Stimulated activated memory B cell treated with anti-CD40 and anti-IgM and Interleukin-4, amounts not matched to agents 10 μg/mL and 1 μg/mL and 100 μg/mL, for 72 hours (primary cell): ENCODE data around the gene EXD3.
A peak's percentile ranks its signal among the peaks of the same experiment; 100 is the strongest.

Source experiments
- ATAC-seq: fragments of 150-1000 bp; cut with Tn5 transposase; 2 replicates; pipeline ENCODE4 v1.10.0; 2021
- H3K27ac Mint-ChIP-seq: one replicate; pipeline ENCODE4 v1.8.0; 2022; ENCODE audit warnings: mild to moderate bottlenecking, mixed read lengths
- H3K27me3 Mint-ChIP-seq: one replicate; pipeline ENCODE4 v1.8.0; 2022; ENCODE audit warnings: mixed read lengths
- H3K36me3 Mint-ChIP-seq: one replicate; pipeline ENCODE4 v1.8.0; 2022; ENCODE audit warnings: mixed read lengths
- H3K4me1 Mint-ChIP-seq: one replicate; pipeline ENCODE4 v1.8.0; 2022; ENCODE audit warnings: mixed read lengths
- H3K4me3 Mint-ChIP-seq: one replicate; pipeline ENCODE4 v1.8.0; 2022; ENCODE audit warnings: mild to moderate bottlenecking, moderate library complexity, mixed read lengths
- H3K9me3 Mint-ChIP-seq: one replicate; pipeline ENCODE4 v1.8.0; 2022; ENCODE audit warnings: mixed read lengths

EXD3 gene

GRCh38 chr9:137309368-137310188 is 113.4 kb downstream of the EXD3 start:
- Mint-ChIP-seq H3K27ac (no peak overlapping the region), H3K4me3 (no peak overlapping the region), H3K36me3 (no peaks in the 10 kb centered on the region), H3K27me3 (peaks cover 35% of the 10 kb centered on the region), H3K4me1 (peaks cover 25% of the 10 kb centered on the region), H3K9me3 (no peaks in the 10 kb centered on the region)
- no peak for ATAC-seq

DNA sequence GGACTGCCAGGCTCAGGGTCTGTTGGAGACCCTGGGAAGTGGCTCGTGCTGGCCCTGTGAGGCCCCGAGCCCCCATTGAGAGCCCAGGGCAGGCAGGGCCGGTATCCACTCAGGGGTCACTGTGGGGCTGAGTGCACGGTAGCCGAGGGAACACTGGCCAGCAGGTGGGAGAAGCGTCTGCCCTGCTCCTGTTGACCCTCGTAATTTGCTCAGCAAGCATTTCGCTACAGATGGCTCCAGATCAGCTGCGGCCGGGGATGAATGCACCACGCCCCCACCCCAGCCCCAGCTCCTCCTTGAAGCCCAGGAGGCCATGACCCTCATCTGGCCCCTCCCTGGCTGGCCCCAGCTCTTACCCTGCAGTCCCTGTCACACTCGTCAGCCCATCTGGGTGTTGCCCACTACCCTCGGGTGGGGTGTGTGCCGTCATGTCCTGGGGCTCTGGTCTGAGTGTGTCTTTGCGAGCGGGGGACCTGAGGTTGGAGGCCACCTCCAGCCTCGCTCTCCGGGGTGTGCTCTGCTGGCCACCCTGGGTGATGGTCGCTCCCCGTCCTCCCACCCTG is 114.8 kb downstream of the EXD3 start:
- no peak overlapping the region for H3K4me3 Mint-ChIP-seq
- no peaks in the 10 kb centered on the region for H3K36me3 Mint-ChIP-seq
- H3K4me1 Mint-ChIP-seq, result peaks cover 26% of the 10 kb centered on the region
- H3K9me3 Mint-ChIP-seq, result no peaks in the 10 kb centered on the region
- H3K27ac Mint-ChIP-seq, result no peak overlapping the region
- ATAC-seq, result no peak
- H3K27me3 Mint-ChIP-seq, result peaks cover 35% of the 10 kb centered on the region

- no peak for ATAC-seq
- H3K27ac Mint-ChIP-seq, result no peak overlapping the region
- H3K27me3 Mint-ChIP-seq, result peaks cover 35% of the 10 kb centered on the region
- no peak overlapping the region for H3K4me3 Mint-ChIP-seq
- peaks cover 26% of the 10 kb centered on the region for H3K4me1 Mint-ChIP-seq
- no peaks in the 10 kb centered on the region for H3K36me3 Mint-ChIP-seq
- no peaks in the 10 kb centered on the region for H3K9me3 Mint-ChIP-seq
Measured at GRCh38 chr9:137307255-137308056, 115.5 kb downstream of the EXD3 start.

GRCh38 chr9:137306850-137307254 is 116.1 kb downstream of the EXD3 start:
- Mint-ChIP-seq H3K9me3 (no peaks in the 10 kb centered on the region), H3K27ac (no peak overlapping the region), H3K36me3 (no peaks in the 10 kb centered on the region), H3K4me3 (no peak overlapping the region), H3K4me1 (peaks cover 26% of the 10 kb centered on the region), H3K27me3 (peaks cover 35% of the 10 kb centered on the region)
- ATAC-seq, result no peak

DNA sequence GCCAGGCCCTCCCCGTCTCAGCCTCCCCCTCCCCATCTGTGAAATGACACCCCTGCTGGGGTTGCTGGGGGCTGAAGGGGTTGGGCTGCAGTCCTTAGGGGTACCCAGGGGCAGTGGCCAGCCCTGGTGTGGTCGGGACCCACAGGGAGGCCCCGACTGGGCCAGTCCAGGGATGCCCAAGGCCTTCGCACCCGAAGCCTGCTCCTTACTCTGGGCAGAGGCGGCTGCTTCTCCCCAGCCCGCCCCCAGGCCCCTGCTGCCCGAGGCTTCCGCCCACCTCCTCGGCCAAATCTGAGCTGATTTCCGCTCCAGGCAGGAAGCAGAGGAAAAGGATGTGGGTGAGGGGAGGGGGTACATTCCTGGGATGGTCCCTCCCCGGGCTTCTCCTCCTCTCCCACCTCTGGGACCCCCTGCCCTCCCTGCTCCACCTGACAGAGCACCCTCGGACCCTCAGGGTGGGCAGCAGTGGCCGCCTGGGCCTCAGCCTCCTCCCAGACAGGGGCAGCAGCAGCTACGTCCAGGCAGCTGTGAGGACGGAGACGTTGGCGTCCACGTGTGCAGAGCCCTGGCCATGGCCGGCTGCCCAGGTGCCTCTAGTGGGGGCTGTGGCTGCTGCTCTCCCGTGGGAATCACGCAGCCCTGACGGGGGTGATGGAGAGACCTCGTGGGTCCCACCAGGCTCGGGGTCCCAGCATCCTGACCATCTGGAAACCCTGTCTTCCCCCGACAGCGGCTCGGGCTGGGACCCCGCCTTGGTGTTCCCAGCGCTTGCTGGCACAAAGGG is 116.7 kb downstream of the EXD3 start:
- no peak for ATAC-seq
- H3K27ac Mint-ChIP-seq, result no peak overlapping the region
- H3K27me3 Mint-ChIP-seq, result peaks cover 35% of the 10 kb centered on the region
- no peaks in the 10 kb centered on the region for H3K9me3 Mint-ChIP-seq
- no peaks in the 10 kb centered on the region for H3K36me3 Mint-ChIP-seq
- no peak overlapping the region for H3K4me3 Mint-ChIP-seq
- peaks cover 26% of the 10 kb centered on the region for H3K4me1 Mint-ChIP-seq

DNA sequence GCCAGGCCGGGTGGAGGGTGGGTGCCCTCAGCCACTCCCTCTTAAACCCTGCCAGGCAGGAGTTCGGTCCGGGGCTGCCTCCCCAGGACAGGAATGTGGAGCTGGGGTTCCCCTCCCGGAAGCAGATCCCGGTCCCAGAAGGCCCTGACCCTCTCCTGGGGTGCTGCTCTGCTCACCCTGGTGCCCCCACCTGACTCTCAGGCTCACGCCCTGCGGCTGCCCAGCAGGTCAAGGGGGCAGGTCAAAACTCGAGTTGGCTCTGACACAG is 117.2 kb downstream of the EXD3 start:
- Mint-ChIP-seq H3K4me1 (peaks cover 26% of the 10 kb centered on the region), H3K4me3 (no peak overlapping the region), H3K36me3 (no peaks in the 10 kb centered on the region), H3K9me3 (no peaks in the 10 kb centered on the region), H3K27me3 (peaks cover 39% of the 10 kb centered on the region), H3K27ac (no peak overlapping the region)
- no peak for ATAC-seq

GRCh38 chr9:137305060-137305797 is 117.7 kb downstream of the EXD3 start:
- peaks cover 44% of the 10 kb centered on the region for H3K27me3 Mint-ChIP-seq
- ATAC-seq, result no peak
- H3K4me3 Mint-ChIP-seq, result no peak overlapping the region
- no peaks in the 10 kb centered on the region for H3K9me3 Mint-ChIP-seq
- H3K27ac Mint-ChIP-seq, result no peak overlapping the region
- H3K36me3 Mint-ChIP-seq, result no peaks in the 10 kb centered on the region
- peaks cover 26% of the 10 kb centered on the region for H3K4me1 Mint-ChIP-seq

- no peak overlapping the region for H3K27ac Mint-ChIP-seq
- no peak overlapping the region for H3K4me3 Mint-ChIP-seq
- H3K4me1 Mint-ChIP-seq, result peaks cover 26% of the 10 kb centered on the region
- H3K9me3 Mint-ChIP-seq, result no peaks in the 10 kb centered on the region
- no peaks in the 10 kb centered on the region for H3K36me3 Mint-ChIP-seq
- H3K27me3 Mint-ChIP-seq, result peaks cover 51% of the 10 kb centered on the region
- ATAC-seq, result no peak
Measured at GRCh38 chr9:137304383-137305059, 118.4 kb downstream of the EXD3 start.

GRCh38 chr9:137303893-137304382 is 119.0 kb downstream of the EXD3 start:
- Mint-ChIP-seq H3K4me1 (peaks cover 26% of the 10 kb centered on the region), H3K36me3 (no peaks in the 10 kb centered on the region), H3K27me3 (peaks cover 56% of the 10 kb centered on the region), H3K9me3 (no peaks in the 10 kb centered on the region), H3K27ac (no peak overlapping the region), H3K4me3 (no peak overlapping the region)
- no peak for ATAC-seq

DNA sequence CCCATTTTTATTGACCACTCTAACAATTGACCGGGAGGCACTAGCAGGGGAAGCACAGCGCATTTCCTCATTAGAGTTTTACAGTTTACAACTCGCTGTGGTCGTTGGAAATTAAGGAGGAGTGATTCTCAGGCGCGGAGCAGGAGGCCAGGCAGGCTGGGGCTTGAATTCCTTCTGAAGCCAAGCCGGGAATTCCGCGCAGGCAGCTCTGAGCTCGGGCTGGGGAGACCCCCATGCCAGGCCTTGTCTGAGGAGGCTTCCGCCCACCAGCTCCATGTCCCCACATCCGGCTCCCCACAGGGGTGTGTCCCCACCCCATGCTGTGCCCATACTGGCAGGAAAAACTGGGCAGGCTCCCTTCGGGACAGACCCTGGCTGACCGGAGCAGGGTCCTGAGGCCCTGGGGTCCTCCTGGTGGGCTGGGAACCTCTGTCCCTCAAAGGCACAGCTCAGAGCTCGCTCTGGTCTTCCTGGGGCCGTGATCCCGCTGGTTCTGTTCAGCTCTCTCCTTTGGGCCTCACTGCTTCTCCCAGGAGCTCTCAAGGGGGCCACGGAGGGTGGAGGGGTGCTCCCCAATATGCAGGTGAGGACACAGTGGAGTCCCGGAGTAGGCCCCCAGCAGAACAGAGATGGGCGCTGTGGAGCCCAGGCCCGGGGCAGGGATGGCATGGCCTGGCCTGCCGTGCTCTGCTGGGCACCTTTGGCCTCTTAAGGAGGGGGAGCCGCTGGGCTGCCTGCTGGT is 119.6 kb downstream of the EXD3 start:
- Mint-ChIP-seq H3K27ac (no peak overlapping the region), H3K4me1 (peaks cover 26% of the 10 kb centered on the region), H3K27me3 (peaks cover 62% of the 10 kb centered on the region), H3K9me3 (no peaks in the 10 kb centered on the region), H3K36me3 (no peaks in the 10 kb centered on the region), H3K4me3 (peak overlapping the region; percentile 1)
- ATAC-seq, result no peak

DNA sequence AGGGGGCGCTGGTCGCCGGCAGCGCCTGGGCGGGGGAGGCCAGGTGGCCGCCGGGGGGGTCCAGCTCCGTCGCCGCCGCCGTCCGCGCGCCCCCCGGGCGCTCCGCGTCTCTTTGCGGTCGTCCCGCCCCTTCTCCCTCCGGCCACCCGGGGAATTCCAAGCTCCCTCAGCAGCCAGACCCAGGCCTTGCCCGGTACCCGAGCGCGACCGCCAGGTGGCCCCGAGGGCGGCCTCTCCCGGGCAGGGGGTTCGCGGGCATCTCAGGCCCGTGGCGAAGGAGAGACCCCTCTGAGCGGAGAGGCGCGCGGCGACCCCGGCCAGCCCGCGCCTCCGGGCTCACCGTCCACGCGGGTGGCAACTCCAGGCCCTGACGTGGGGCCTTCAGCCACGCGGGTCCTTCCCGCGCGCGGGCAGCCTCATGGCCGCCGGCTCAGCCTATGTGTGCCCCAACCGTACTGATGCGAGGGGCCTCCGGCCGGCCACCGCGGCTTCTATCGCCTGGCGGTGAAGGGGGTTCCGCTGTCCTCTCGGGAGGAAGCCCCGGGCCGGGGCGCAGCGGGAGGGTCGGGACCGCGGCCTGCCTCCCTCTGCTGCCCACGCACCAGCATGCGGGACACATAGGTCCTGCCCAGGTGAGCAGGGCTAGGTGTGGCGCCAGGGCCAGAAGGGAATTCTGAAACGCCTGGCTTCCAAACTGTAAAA is 120.4 kb downstream of the EXD3 start:
- no peak overlapping the region for H3K27ac Mint-ChIP-seq

DNA sequence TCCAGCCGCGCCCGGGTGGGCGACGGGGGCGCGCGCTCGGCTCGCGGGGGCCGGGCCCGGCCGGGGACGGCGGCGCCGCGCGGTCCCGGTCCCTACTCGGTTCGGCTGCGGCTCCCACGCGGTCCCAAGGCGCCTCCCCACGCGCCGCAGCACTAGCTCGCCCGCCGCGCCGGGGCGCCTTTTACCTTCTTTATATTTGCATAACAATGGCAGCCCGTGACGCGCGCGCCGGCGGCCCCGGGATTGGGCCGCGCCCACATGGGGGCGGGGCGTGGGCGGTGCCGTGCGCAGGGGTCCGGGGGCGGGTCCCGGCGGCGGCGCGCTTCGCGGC is 120.9 kb downstream of the EXD3 start, which contains the start of gene NRARP:
NRARP (minus strand) TSS at position 154 of the 331 bp plus-strand sequence. CDS start 343 bp downstream, outside the sequence.
- Mint-ChIP-seq H3K4me1 (peaks cover 23% of the 10 kb centered on the region), H3K9me3 (no peaks in the 10 kb centered on the region), H3K4me3 (peak within 1 kb of the TSS; percentile 51), H3K27me3 (peaks cover 68% of the 10 kb centered on the region), H3K27ac (no peak within 1 kb of the TSS), H3K36me3 (no peaks in the 10 kb centered on the region)
- ATAC-seq, result peak; percentile 88

More for the DNA sequence above, 120.4 kb downstream of the EXD3 start:
- Mint-ChIP-seq H3K4me3 (peak overlapping the region; percentile 34), H3K27me3 (peaks cover 68% of the 10 kb centered on the region), H3K36me3 (no peaks in the 10 kb centered on the region), H3K4me1 (peaks cover 25% of the 10 kb centered on the region), H3K9me3 (no peaks in the 10 kb centered on the region)
- ATAC-seq, result peak; percentile 81
